Effector CD4-positive, alpha-beta T cell (primary cell): Measurements from ENCODE around the gene SND1.

Experiments used
- DNase-seq: peaks from one replicate; pipeline ENCODE4 v3.0.0-alpha.2; 2020

Gene SND1

GRCh38 chr7:127838816-127839415 is 186.9 kb downstream of the SND1 start:
- no peak for DNase-seq

- no peak for DNase-seq
Observed at GRCh38 chr7:127840226-127840951, 188.4 kb downstream of the SND1 start.

GRCh38 chr7:127844165-127844564 is 192.2 kb downstream of the SND1 start:
- DNase-seq: no peak

GRCh38 chr7:127844707-127845331 is 192.8 kb downstream of the SND1 start:
- no peak for DNase-seq

- no peak for DNase-seq
Observed at GRCh38 chr7:127845522-127846214, 193.7 kb downstream of the SND1 start.

- no peak for DNase-seq
Observed at GRCh38 chr7:127847641-127848040, 195.6 kb downstream of the SND1 start.

- DNase-seq: no peak
Observed at GRCh38 chr7:127848241-127848640, 196.2 kb downstream of the SND1 start.

GRCh38 chr7:127850195-127850594 is 198.2 kb downstream of the SND1 start:
- DNase-seq: no peak

GRCh38 chr7:127854383-127854782 is 202.4 kb downstream of the SND1 start:
- DNase-seq: no peak

GRCh38 chr7:127857464-127857841 is 205.5 kb downstream of the SND1 start:
- no peak for DNase-seq

- DNase-seq: no peak
Observed at GRCh38 chr7:127858091-127858914, 206.3 kb downstream of the SND1 start.

GRCh38 chr7:127858915-127859189 is 206.9 kb downstream of the SND1 start:
- no peak for DNase-seq

GRCh38 chr7:127859330-127859729 is 207.3 kb downstream of the SND1 start:
- DNase-seq: no peak

- DNase-seq: no peak
Observed at GRCh38 chr7:127862525-127862924, 210.5 kb downstream of the SND1 start.

GRCh38 chr7:127863082-127863481 is 211.1 kb downstream of the SND1 start:
- no peak for DNase-seq

- no peak for DNase-seq
Observed at GRCh38 chr7:127865466-127865865, 213.5 kb downstream of the SND1 start.

- no peak for DNase-seq
Observed at GRCh38 chr7:127870231-127870907, 218.4 kb downstream of the SND1 start.

- no peak for DNase-seq
Observed at GRCh38 chr7:127871226-127871625, 219.2 kb downstream of the SND1 start.

GRCh38 chr7:127872122-127872521 is 220.1 kb downstream of the SND1 start:
- no peak for DNase-seq

- no peak for DNase-seq
Observed at GRCh38 chr7:127873151-127873550, 221.2 kb downstream of the SND1 start.

- no peak for DNase-seq
Observed at GRCh38 chr7:127873715-127874636, 222.0 kb downstream of the SND1 start.
